ENCODE data around the gene ITGB7.
"Not testable (repeated sequence)": the region's sequence is repeated elsewhere in the genome, so short reads cannot be mapped to it uniquely, and the experiment has no call there.

Gene ITGB7

DNA sequence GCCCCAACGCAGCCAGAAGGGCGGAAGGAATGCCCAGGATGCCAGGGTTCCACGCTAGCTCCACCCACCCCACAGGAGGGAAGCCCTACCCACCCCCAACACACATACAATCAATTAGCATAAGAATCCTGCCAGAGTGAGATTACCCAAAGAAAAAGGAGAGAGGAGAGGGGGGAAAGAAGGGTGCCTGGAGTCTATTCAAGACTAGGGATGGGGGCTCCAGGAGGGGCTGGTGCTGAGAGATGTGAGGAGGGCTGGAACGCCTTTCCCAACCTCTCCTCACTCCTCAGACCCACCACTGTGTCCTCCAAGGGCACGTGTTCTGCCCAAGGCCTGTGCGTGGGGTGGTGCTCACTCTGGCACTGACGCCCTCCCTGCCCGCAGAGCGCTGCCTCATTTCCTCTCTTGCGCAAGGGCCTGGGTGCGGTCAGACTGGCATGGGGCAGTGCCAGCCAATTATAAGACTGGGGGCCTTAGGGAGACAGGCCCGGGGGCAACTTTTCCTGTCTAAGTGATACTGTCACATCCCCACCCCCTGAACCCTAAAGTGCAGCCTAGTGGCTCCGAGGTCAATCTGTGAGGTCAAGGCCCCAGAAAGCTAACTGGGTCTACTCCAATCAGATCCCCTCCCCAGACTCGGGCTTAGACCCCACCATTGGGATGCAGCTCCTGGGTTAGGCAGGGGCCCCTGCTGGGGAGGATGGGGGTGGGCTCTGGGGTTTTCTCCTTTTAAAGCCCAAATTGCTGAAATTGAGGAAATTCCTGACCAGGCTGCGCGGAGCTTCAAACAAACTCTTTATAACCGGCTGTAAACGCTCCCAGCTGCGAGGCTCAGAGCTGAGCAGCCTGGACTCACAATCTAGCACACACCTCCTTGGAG, 10.2 kb upstream of the ITGB7 start:
- no peak for DNase-seq

DNA sequence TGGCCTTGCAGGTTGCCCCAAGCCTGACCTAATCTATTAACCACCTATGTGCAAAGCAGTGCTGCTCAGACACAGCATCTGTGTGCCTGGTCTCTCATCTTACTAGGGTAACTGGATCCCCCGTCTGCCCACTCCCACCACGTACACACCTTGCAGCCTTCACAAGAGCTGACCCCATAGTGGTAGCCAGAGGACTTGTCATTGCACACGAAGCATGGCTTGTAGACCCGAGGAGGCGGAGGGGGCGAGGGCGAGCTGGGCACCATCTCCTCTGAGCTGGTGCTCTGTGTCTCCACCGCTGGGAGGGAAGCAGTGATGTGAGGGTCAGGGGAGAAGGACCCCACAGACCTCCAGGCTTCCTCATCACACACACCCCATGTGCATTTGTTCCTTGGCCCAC, 8.4 kb upstream of the ITGB7 start:
- no peak for DNase-seq

DNA sequence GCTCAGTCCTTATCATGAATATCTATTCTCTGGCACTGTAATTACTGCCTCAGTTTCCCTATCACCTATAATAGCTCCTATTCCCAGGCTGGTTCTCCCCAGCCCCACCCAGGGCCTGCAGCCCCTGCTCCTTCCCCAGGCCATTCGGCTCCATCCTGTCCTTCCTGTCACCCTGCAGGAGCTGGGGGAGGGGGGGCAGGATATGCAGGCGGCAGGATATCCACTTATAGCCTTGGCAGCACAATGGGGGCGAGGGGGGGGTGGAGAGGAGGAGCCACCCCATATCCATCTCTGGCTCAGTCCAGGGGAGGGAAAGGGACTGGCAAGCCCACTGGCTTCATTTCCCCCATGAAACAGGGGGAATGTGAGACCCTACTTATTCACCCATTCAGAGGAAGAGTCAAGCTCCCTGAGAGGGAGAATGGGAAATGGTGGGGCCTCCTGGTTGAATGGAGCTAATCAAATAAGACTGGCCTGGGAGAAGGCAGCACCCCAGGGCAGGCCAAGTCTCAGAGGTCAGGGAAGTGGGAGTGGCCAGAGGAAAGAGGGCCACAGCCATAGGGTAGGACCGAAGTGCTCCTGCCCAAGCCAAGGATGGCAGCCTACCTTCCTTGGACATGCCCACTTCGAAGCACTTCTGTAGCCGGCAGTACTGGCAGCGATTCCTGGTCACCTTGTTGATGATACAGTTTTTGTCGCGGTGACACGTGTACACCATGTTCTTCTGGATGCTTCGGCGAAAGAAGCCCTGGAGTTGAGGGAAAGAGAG, 7.8 kb upstream of the ITGB7 start:
- DNase-seq = no peak

DNA sequence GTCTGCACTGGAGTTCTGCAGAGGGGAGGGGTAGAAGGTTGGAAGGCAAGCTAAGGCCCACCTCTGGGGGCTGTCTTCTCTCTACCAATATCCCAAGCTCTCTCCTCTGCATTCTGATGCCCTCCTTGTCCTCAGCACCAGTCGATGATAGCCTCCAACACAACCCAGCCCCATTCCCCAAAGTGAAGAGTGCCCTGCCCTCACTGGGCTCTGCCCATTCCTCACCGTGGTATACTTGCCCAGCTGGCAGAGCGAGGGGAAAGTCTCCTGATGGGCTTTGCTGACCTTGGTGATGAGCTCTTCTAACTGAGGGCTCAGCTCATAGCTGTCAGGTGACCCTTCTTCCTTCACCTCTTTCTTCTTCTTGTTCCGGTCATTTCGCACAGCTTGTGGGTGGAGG, 7.2 kb upstream of the ITGB7 start:
- DNase-seq = no peak

DNA sequence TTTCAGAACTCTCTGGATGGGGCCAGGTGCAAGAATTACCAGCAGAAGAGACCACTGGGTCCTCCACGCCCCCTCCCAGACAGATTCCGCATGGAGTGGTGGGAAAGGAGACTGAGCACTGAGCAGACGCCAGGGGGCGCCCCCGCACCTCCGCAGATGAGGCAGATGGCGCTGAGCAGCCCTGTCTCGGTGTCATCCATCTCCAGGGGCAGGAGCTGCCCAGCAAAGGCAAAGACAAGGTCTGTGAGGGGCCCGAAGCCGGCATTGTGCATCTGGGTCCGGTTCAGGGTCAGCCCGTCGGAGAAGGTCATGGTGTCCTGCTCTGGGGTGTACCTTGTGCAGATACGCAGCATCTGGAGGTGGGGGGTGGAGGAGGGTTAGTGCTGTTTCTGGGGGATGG, 6.3 kb upstream of the ITGB7 start:
- peak; percentile 58 for DNase-seq

DNA sequence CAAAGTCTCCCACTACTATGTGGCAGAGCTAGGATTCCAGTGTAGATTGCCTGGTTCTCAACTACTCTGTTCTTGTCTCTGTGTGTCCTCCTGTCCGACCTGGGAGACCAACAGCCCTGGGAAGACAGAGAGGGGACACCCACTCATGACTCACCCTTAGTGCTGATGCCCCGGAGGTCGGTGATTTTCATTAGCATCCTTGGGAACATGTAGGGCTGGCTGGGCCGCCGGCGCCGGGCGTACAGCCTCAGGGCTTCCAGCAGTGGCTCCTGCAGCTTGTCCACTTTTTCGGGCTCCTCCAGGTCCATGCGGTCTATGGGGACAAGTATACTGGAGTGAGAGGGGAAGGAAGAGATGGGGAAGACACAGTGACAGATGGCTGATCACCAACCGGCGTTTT, 5.9 kb upstream of the ITGB7 start:
- no peak for DNase-seq

DNA sequence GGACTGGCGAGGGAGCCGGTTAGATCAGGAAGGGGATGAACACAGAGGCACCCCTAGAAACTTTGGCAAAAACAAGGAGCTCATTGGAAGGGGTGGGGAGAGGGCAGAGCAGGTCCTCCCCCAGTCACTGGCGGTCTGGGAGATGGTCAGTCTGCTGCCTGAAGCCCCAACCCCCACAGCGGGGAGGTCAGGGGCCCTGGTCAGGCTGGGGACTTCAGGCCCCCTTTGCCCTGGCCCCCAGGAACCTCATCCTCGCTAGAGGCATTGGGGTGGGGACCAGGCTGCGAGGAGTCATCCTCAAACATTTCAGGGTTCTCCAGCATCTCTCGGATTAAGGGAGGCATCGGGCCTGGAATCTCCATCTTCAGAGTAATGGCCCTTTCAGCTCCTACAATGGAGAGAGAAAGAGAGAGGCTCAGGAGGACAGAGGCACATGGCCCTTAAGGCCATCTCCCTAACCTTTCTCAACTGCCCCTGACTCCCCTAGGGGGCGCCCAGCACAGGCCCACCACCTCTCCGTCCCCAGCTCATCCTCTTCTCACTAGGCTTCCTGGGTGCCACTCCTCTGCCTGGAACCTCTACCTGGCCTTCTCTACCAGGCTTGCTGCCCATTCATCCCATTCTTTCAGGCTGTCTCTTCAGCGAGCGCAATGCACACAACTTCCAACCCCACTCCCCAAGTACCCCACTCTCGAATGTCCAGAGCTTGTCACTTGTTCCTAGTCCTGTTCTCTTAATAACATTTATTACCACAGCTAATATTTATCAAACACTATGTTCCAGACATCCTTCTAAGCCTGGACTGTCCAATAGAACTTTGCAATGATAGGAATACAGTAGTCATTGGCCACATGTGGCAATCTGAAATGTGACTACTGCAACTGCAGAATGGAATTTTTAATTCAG, 4.7 kb upstream of the ITGB7 start:
- no peak for DNase-seq

DNA sequence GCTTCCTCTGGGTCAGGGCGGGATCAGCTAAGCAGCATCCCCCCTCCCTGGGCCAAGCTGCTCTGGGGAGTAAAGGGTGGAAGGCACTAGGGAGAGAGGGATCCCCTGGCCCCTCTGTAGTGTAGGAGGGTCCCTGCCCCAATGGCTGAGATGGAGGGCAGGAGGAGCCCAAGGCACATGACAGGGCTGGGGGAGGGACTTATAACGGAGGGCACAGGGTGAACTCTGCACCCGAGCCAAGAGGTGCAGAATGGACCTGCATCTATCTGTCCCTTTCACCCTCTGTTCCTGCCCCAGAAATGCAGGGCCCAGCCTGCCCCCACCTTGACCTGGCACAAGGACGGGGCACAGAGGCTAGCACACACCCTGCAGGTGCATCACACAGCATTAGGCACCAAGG, 3.8 kb upstream of the ITGB7 start:
- DNase-seq = no peak

DNA sequence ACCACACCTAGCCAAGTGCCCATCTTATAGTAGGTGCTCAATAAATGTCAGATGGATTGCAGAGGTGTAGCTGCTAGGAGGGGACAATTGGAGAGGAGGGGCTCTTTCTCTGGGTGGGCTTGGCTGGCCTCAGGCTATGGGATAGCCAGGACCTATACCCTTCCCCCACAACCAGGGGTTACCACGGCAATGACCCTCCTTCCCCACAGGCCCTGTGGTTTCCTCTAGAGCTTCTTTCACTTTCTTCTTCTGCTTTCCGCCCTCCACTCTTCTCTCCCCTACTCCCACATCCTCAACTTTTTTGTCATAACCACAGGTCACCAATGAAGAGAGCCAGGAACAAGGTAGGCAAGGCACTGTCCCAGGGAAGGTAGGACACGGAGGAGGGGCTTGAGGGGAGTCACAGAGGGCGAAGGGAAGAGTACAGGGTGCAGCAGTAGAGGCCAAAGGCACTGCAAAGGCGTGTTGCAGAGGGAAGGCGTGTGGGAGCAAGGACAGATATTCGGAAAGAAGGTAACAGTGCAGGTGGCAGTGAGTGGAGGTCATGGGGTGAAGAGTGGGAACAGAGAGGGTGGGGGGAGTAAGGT, 1.9 kb upstream of the ITGB7 start:
- DNase-seq = no peak

DNA sequence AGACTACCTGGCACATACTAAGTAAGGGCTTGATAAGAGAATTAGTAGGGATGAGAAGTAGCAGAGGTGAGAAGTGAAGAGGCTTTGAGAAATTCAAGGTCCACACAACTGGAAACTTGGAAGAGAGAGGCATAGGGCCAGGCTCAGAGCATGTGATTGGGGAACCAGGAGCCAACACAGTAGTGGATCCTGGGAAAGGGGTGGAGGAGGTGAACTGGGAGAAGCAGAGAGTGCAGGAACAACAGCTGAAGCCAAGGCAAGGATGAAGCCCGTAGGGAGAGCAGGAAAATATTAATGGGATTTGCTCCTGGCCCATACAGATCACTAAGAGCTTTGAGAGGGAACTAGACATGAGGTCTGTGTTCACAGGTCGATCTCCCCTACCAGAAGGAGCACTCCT, 1.4 kb upstream of the ITGB7 start:
- no peak for DNase-seq

DNA sequence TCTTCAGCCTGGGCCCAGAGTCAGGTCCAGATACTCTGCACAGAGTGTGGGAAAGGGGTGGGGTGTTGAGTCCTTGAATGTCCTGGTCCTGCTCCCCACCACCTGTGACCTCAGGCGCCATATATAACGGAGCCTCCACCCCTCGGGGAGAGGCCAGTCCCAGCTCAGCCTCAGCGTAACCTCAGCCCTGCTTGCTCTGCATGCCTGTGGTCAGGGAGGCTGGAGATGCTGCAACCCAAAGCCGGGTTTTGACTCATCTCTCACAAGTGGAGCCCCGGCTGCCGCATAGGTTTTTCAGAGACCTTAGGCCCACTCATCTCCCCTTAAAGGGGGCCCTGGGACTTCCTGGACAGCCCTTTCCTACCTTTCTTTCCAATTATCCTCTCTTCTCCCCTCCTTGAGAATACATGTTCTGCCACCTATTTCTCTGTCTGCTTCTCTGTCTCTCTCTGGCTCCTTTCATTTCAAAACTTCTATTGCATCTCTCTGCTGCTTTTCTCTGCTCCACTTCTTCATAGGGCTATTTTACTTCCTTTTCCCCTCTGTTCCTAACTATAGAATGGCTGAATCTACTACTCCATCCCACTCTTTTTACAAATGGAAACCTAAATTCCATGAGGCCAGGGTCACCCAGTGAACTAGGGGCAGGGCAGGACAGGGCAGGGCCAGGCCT, 1.2 kb downstream of the ITGB7 start:
- no peak for DNase-seq

DNA sequence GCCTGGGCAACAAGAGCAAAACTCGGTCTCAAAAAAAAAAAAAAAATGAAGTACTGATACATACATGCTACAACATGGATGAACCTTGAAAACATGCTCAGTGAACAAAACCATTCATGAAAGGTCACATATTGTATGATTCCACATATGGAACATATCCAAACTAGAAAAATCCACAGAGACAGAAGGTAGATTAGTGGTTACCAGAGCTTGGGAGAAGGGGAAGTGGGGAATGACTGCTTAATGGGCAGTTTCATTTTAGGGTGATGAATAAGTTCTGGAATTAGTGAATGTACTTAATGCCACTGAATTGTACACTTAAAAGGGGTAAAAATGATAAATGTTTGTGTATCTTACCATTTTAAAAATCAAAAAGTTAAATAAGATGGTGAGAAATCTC, 2.7 kb downstream of the ITGB7 start:
- DNase-seq = no peak

DNA sequence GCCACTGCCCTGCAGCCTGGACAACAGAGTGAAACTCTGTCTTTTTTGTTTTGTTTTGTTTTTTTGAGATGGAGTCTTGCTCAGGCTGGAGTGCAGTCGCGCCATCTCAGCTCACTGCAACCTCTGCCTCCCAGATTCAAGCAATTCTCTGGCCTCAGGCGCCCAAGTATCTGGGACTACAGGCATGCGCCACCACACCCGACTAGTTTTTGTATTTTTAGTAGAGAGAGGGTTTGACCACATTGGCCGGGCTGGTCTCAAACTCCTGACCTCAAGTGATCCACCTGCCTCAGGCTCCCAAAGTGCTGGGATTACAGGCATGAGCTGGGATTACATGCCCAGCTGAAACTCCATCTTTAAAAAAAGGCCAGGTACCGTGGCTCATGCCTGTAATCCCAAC, 4.7 kb downstream of the ITGB7 start:
- not testable (repeated sequence) for DNase-seq

DNA sequence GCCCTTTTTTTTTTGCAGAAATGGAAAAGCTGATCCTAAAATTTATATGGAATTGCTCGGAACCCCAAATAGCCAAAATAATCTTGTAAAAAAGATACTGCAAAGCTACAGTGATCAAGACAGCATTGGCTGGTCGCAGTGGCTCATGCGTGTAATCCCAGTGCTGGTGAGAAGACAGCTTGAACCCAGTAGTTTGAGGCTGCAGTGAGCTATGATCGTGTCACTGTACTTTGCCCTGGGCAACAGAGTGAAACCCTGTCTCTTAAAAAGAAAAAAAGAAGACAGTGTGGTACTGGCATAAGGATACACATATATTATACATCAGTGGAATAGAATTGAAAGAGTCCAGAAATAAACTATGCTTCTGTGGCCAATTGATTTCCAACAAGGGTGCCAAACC, 5.4 kb downstream of the ITGB7 start:
- DNase-seq = no peak

DNA sequence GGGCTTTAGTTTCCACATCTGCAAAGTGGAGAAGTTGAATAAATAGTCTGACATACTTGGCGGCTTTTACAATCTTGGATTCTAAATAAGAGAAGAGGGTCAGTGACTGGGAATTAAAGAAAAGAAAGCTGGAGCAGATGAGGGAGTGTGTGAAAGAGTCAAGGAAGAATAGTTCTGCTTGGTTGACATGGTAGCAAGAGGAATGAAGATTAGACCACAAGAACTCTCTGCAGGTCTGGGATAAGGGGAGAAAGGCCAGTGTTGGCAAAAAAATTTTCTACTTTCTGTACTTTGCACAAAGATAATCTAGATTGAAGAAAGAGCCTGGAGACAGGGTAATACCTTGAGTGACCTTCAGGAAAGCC, 5.9 kb downstream of the ITGB7 start:
- DNase-seq = no peak

DNA sequence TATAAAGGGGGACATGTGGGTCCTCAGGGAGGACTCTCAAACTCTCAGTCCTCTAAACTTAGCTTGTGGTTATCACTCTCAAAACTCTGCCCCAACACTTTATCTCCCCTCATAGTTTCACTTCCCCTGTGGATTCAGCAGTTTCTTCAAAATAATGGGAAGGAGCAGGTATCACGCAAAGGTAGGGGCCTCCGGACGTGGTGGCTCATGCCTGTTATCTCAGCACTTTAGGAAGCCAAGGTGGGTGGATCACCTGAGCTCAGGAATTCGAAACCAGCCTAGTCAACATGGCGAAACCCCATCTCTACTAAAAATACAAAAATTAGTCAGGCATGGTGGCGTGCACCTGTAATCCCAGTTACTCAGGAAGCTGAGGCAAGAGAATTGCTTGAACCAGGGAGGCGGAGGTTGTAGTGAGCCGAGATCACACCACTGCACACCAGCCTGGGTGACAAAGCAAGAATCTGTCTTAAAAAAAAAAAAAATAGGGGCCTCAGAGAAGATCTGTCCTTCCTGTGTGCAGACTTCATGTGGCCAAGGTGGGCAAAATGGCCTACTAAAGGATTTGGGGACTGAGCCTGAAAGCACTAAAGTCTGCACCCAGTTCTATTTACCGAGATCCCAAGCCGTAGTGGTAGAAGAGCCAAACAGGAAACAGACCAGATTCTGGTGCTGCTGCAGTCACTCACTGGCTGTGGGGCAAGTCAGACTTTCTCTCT, 6.4 kb downstream of the ITGB7 start:
- no peak for DNase-seq

DNA sequence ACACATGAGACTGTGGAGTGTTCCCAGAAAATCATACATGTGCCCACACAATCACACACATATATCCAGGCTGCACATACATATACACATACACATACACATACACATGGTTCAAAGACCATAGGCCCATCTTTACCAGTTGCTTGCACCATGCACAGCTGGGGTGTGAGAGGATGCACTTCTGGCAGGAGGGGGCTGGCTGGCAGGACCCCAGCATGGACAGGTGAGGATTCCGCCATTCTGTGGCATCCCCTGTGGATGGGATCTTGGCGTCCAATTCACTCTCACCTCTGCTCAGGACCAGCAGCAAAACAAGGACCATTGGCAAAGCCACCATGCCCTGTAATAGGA, 7.0 kb downstream of the ITGB7 start:
- DNase-seq = no peak

DNA sequence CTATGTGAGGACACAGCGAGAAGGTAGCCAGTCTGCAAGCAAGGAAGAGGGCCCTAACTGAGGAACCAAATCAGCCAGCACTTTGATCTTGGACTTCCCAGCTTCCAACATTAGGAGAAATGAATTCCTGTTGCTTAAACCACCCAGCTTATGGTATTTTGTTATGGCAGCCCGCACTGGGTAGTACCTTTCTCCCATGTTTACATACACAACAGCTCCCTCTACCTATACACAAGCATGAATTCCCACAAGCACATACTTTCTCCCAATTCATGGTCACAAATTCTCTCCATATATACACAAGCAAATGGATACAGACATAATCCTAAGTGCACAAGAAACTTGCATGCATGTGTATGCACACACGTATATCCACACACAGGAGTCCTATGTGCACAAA, 7.4 kb downstream of the ITGB7 start:
- no peak for DNase-seq

DNA sequence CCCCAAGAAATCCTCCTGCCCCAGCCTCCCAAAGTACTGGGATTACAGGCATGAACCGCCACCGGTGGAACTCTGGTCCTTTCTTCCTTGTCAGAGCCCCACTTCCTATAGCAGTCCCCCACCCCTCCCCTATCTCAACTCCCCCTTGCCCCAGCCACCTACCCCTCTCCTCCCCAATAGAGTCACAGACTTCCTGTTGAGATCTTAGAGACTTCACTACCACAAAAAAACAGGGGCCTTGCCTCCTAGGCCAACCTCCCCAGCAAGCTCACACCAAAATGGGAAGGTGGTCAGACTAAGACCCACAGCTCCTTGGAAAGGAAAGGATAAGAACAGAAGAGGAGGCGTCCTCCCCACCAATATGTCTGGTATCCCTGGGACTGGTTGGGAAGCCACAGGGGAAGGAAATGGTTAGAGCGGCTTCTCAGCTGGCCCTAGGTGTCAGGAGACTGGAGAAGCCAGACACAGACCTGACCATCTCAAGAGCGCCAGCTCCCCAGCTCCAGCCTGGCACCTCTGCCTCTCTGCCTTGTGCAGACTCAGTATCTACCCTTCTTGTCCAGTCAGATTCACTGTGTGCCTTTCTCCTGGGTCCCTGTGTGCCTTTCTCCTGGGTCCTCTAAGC, 8.5 kb downstream of the ITGB7 start:
- no peak for DNase-seq

DNA sequence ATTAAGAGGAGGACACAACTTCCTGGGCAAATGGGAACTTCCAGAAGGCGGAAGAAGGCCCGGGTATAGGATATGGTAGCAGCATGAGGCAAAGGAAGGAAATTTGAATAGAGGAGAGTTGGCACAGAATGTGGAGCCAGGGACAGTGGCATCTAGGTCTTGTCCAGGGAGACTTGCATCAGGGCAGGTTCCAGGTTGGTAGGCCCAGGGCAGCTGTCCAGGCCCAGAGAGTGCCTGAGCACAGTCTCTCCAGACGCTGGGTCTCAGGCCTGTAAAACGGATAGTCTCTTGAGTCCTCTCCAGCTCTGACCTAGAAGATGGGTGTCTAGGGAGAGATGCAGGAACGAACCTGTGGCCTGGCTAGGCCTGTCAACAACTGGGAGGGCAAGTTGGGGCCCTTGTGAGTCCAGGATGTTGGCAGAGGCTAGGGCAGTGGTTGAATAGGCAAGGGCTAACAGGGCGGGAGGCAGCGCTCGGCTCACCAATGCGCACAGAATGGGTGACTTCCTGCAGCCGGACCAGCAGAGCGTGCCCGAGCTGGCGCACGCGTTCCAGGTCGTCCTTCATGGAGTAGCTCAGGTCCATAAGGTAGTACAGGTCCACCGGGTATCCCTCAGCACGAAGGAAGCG, 9.9 kb downstream of the ITGB7 start:
- DNase-seq = no peak

DNA sequence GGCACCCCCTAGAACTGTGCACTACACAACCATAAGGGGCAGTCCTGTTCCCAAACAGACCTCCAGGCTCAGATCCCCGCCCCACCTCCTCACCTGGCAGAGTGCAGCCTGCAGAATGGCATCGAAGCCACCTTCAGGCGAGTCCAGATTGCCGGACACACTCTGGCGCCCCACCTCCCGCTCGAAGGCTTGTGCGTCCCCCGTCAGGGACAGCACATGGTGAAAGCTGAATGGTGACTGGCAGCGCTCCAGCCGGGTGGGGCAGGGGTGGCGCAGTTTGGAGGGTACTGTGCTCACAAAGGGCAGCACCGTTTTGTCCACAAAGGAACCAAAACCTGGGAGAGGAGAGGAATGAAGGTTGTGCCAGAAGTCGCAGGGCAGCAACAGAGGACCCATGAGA, 10.6 kb downstream of the ITGB7 start:
- DNase-seq = no peak

Data from NCI-H1092 treated with DMSO at 0.1 percent for 48 hours (cell line).